PC-9 (cell line): ENCODE data around the gene COMMD1. TPM values are rescaled to one million over a fixed set of nuclear protein-coding genes. Genes with fewer than 3 reads are reported as not detected.

Experiments
- BruUV-seq: library from RNA; stranded (reverse); fragments of 400-500 nt; replicated peaks from 2 replicates; lab custom pipeline; 2021; lab: Mats Ljungman, UMichigan
- CTCF ChIA-PET: fragments of 300-600 bp; sonication (Branson Sonifier 250); formaldehyde crosslinking; loops from one replicate; lab custom pipeline; 2022; ENCODE audit warnings: antibody characterized with exemption; lab: Charles Lee
- POLR2A ChIA-PET: fragments of 300-600 bp; sonication (Branson Sonifier 250); formaldehyde crosslinking; loops from one replicate; lab custom pipeline; 2022; ENCODE audit warnings: antibody characterized with exemption; ENCODE audit not compliant: unreplicated experiment; lab: Charles Lee
- DNase-seq, 2 experiments: peaks; one replicate each; pipeline versions ENCODE4 v3.0.0 to v3.0.0-alpha.2; 2015 to 2022; ENCODE audit warnings: mixed read lengths in 1 of 2
- H2AFZ ChIP-seq: fragments of 200-600 bp; sonication (generic); 2 replicates; pipeline ENCODE4 v1.8.1; 2017; ENCODE audit warnings: antibody characterized with exemption
- H3F3A ChIP-seq: fragments of 200-600 bp; sonication (generic); 2 replicates; pipeline ENCODE4 v1.8.1; 2017; ENCODE audit warnings: antibody characterized with exemption, mild to moderate bottlenecking, low read depth; ENCODE audit not compliant: insufficient read depth
- H3K27ac ChIP-seq: fragments of 200-600 bp; sonication (generic); 2 replicates; pipeline ENCODE4 v1.6.1; 2016; ENCODE audit warnings: mixed run types
- H3K27me3 ChIP-seq: fragments of 200-600 bp; sonication (generic); 2 replicates; pipeline ENCODE4 v1.6.1; 2016; ENCODE audit warnings: low read depth, mixed run types; ENCODE audit not compliant: insufficient read depth
- H3K36me3 ChIP-seq: fragments of 200-600 bp; sonication (generic); 2 replicates; pipeline ENCODE4 v1.6.1; 2016; ENCODE audit warnings: low read depth, mixed run types
- H3K4me1 ChIP-seq: fragments of 200-600 bp; sonication (generic); replicated peaks from 2 replicates; pipeline ENCODE4 v1.6.1; 2016; ENCODE audit warnings: mixed run types; ENCODE audit not compliant: insufficient read depth
- H3K4me2 ChIP-seq: fragments of 200-600 bp; sonication (generic); 2 replicates; pipeline ENCODE4 v1.6.1; 2017; ENCODE audit warnings: mixed run types
- H3K4me3 ChIP-seq: fragments of 200-600 bp; sonication (generic); 2 replicates; pipeline ENCODE4 v1.6.1; 2016; ENCODE audit warnings: mixed run types
- H3K79me2 ChIP-seq: fragments of 200-600 bp; sonication (generic); 2 replicates; pipeline ENCODE4 v1.6.1; 2017; ENCODE audit warnings: low read depth, mixed run types
- H3K9me2 ChIP-seq: fragments of 200-600 bp; sonication (generic); 2 replicates; pipeline ENCODE4 v1.8.1; 2017; ENCODE audit warnings: mild to moderate bottlenecking; ENCODE audit not compliant: insufficient read depth
- H3K9me3 ChIP-seq: fragments of 200-600 bp; sonication (generic); 2 replicates; pipeline ENCODE4 v1.8.1; 2016; ENCODE audit warnings: low read depth; ENCODE audit not compliant: insufficient read depth
- H4K20me1 ChIP-seq: fragments of 200-600 bp; sonication (generic); 2 replicates; pipeline ENCODE4 v1.8.1; 2017; ENCODE audit not compliant: insufficient read depth
- EZH2 ChIP-seq: fragments of 200-600 bp; sonication (generic); IDR thresholded peaks from 2 replicates; pipeline ENCODE4 v1.8.0; 2017; ENCODE audit warnings: antibody characterized with exemption, low read depth
- intact Hi-C: fragments of 100-400 bp; cut with micrococcal nuclease; formaldehyde crosslinking; loops from one replicate; pipeline ENCODE4 v1.10.0; 2022; ENCODE audit not compliant: unreplicated experiment
- total RNA-seq: library from RNA; stranded (reverse); gene quantifications from 2 replicates; pipeline ENCODE4 v1.2.3, GENCODE V29; 2021
- TF ChIP-seq, protein P1 (sequence below): fragments of 200-600 bp; sonication (generic); conservative IDR thresholded peaks from 2 replicates; pipeline ENCODE4 v1.6.1; 2017; ENCODE audit warnings: mixed run types, antibody characterized with exemption, mild to moderate bottlenecking, moderate library complexity

Gene COMMD1
- total RNA-seq, 1 experiment from 2014 or later: 16.3 TPM

DNA sequence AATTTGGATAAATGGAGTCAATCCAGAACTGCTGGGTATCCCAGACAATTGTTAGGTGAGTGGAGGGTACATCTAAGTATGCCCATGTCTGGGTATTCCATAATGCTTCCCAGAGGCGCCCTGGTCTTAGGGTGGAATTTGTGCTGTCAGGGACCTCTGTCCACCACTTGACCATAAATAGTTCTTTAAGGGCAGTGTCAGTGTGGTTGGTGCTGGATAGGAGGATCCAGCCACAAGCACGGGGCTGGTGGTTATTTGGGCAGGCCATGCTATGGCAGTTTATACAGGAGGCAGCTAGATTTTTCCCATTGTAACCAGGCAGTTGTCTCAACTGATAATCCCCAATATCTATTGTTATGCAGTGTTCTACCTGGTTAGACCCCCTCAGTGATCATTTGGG is 186.0 kb downstream of the COMMD1 start:
- H3K9me3 ChIP-seq: no peaks in the 10 kb centered on the region
- no peaks in the 10 kb centered on the region for H3K79me2 ChIP-seq
- no peaks in the 10 kb centered on the region for H3K36me3 ChIP-seq
- ChIA-PET POLR2A (no interaction called here), CTCF (no interaction called here)
- TF ChIP-seq, protein P1, sequence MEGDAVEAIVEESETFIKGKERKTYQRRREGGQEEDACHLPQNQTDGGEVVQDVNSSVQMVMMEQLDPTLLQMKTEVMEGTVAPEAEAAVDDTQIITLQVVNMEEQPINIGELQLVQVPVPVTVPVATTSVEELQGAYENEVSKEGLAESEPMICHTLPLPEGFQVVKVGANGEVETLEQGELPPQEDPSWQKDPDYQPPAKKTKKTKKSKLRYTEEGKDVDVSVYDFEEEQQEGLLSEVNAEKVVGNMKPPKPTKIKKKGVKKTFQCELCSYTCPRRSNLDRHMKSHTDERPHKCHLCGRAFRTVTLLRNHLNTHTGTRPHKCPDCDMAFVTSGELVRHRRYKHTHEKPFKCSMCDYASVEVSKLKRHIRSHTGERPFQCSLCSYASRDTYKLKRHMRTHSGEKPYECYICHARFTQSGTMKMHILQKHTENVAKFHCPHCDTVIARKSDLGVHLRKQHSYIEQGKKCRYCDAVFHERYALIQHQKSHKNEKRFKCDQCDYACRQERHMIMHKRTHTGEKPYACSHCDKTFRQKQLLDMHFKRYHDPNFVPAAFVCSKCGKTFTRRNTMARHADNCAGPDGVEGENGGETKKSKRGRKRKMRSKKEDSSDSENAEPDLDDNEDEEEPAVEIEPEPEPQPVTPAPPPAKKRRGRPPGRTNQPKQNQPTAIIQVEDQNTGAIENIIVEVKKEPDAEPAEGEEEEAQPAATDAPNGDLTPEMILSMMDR: no peak
- no peak for TF ChIP-seq EZH2
- H4K20me1 ChIP-seq: no peaks in the 10 kb centered on the region
- H3K27ac ChIP-seq: no peak overlapping the region
- no peaks in the 10 kb centered on the region for H3F3A ChIP-seq
- H3K9me2 ChIP-seq: no peaks in the 10 kb centered on the region
- BruUV-seq: no TSS peak
- H3K4me3 ChIP-seq: no peak overlapping the region
- H3K4me1 ChIP-seq: no peaks in the 10 kb centered on the region
- no peaks in the 10 kb centered on the region for H3K27me3 ChIP-seq
- intact Hi-C loops: no loop called here
- no peak overlapping the region for H2AFZ ChIP-seq
- no peak for DNase-seq
- no peak overlapping the region for H3K4me2 ChIP-seq

DNA sequence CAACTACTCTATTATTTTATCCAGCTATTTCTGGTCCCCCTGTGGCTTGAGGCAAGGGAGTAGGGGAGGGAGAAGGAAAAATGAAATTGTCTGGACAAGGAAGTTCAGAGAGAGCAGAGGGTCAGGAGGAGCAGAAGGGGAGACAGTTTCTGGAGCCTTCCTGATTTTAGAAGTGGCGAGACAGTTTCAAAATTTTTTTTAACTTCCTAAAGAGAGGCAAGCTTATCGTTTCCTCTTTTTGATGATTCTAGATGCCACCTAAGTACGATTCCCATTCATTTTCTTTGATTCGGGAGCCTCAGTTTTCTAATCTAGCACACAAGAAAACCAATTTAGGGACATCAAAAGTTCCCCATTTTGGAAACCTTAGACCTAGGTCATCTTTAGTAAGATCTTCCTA is 193.6 kb downstream of the COMMD1 start:
- CTCF ChIA-PET: no interaction called here

DNA sequence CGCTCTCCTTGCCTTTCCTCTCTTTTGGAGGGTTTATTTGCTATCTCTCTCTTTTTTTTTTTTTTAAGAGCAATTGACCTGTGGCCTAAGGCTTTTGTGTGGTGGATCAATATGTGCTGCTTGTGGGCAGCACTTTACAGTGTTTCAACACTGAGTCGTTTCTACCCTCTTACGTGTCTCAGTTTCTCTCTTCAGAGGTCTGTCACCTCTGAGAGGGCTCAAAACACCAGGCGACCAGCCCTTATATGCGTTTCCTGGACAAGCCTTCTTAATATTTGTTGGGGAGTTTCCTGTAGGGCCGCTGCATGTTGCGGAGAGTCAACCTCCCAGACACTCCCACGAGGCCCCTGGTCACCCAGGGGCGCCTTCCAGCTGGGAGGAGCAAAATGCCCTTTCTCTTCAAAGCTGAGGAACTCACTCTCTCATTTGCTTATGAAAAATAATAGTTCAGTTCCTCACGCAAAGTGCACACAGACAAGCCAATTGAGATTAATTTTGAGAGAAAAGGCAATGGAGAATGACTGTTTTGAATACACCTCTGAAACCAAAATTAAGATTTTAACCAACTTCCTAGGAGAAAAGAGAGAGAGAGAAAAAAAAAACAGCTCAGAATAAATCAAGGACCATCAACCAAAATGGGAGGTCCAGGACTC is 194.2 kb downstream of the COMMD1 start:
- H3K9me3 ChIP-seq: no peaks in the 10 kb centered on the region
- no peak overlapping the region for H2AFZ ChIP-seq
- BruUV-seq: no TSS peak
- H3K79me2 ChIP-seq: no peaks in the 10 kb centered on the region
- DNase-seq: no peak
- H3K27ac ChIP-seq: no peak overlapping the region
- H3K4me2 ChIP-seq: no peak overlapping the region
- H3K27me3 ChIP-seq: no peaks in the 10 kb centered on the region
- H4K20me1 ChIP-seq: no peaks in the 10 kb centered on the region
- no peaks in the 10 kb centered on the region for H3F3A ChIP-seq
- H3K9me2 ChIP-seq: no peaks in the 10 kb centered on the region
- ChIA-PET CTCF (interaction anchor here (0.6 kb wide), 1 partner anchor 246 kb away, joined by 7 read pairs; no protein-coding TSS in a partner anchor), POLR2A (no interaction called here)
- no peak overlapping the region for H3K4me3 ChIP-seq
- intact Hi-C loops: no loop called here
- H3K4me1 ChIP-seq: no peaks in the 10 kb centered on the region
- no peaks in the 10 kb centered on the region for H3K36me3 ChIP-seq
- no peak for TF ChIP-seq EZH2
- TF ChIP-seq, protein P1: no peak

More for the DNA sequence above, 193.6 kb downstream of the COMMD1 start:
- Histone ChIP-seq H3K27me3 (no peaks in the 10 kb centered on the region), H3K4me1 (no peaks in the 10 kb centered on the region), H3K9me3 (no peaks in the 10 kb centered on the region), H3K9me2 (no peaks in the 10 kb centered on the region), H3K36me3 (no peaks in the 10 kb centered on the region), H3K4me3 (no peak overlapping the region), H3K27ac (no peak overlapping the region), H4K20me1 (no peaks in the 10 kb centered on the region), H2AFZ (no peak overlapping the region), H3K79me2 (no peaks in the 10 kb centered on the region), H3K4me2 (no peak overlapping the region), H3F3A (no peaks in the 10 kb centered on the region)
- no peak for DNase-seq
- intact Hi-C loops: no loop called here
- BruUV-seq: no TSS peak
- TF ChIP-seq EZH2: no peak
- TF ChIP-seq, protein P1: no peak
- POLR2A ChIA-PET: no interaction called here
